HCT116 (cell line): ENCODE measurements around the gene RGS4. TPM values are rescaled to one million over a fixed set of nuclear protein-coding genes. Genes with fewer than 3 reads are reported as not detected.

Experiments
- ATAC-seq: fragments of 200-7000 bp; cut with Tn5 transposase; 2 replicates; pipeline ENCODE4 v1.9.1; 2020; ENCODE audit warnings: mild to moderate bottlenecking, moderate library complexity
- BruUV-seq: library from RNA; stranded (reverse); fragments of 400-500 nt; replicated peaks from 2 replicates; lab custom pipeline; 2021; lab: Mats Ljungman, UMichigan
- CTCF ChIA-PET: fragments of 300-600 bp; sonication (Branson Sonifier 250); formaldehyde crosslinking; loops from one replicate; lab custom pipeline; 2021; ENCODE audit warnings: antibody characterized with exemption; lab: Charles Lee
- POLR2A ChIA-PET: fragments of 300-600, 350-600 bp; sonication (Branson Sonifier 250); formaldehyde crosslinking; loops from one replicate; lab custom pipeline; 2021; ENCODE audit warnings: antibody characterized with exemption; lab: Charles Lee
- RAD21 ChIA-PET, 2 experiments: fragments of 300-600 bp; sonication (Branson Sonifier 250); formaldehyde crosslinking; loops; one replicate each; lab custom pipeline; 2023; ENCODE audit warnings: low total read pairs in 2 of 2; ENCODE audit not compliant: uncharacterized antibody in 2 of 2, unreplicated experiment in 2 of 2, low non-redundant PET in 1 of 2; lab: Charles Lee
- DNase-seq: peaks from one replicate; pipeline ENCODE4 v3.0.0-alpha.2; 2010; ENCODE audit warnings: low read depth, low spot score
- H2AFZ ChIP-seq: fragments of 200-600 bp; shearing (Covaris generic), sonication (generic); 2 replicates; pipeline ENCODE4 v1.6.1; 2017; ENCODE audit warnings: low read depth, mixed run types, mixed read lengths, antibody characterized with exemption, low read length; ENCODE audit not compliant: poor library complexity, severe bottlenecking
- H3K27ac ChIP-seq: 2 replicates; pipeline ENCODE4 v1.5.1; 2012; ENCODE audit warnings: low read depth, low read length
- H3K27me3 ChIP-seq: fragments of 200-600 bp; sonication (generic); 2 replicates; pipeline ENCODE4 v1.6.1; 2016; ENCODE audit warnings: mixed run types, low read length, mixed read lengths; ENCODE audit not compliant: insufficient read depth
- H3K36me3 ChIP-seq, 2 experiments: fragments of 200-500 bp in 1 of 2; fragments of 200-600 bp in 1 of 2; sonication (Bioruptor generic) in 1 of 2; sonication (generic) in 1 of 2; 2 replicates each; pipeline versions ENCODE4 v1.5.1 to v1.6.1; 2014 to 2016; ENCODE audit warnings: low read length in 2 of 2, inconsistent platforms in 1 of 2, mixed read lengths in 1 of 2, mixed run types in 1 of 2; ENCODE audit not compliant: insufficient read depth in 2 of 2, control insufficient read depth in 1 of 2
- H3K4me1 ChIP-seq, 2 experiments: fragments of 200-600 bp in 1 of 2; sonication (generic) in 1 of 2; 2 replicates each; pipeline versions ENCODE4 v1.5.1 to v1.6.1; 2012 to 2017; ENCODE audit warnings: low read length in 2 of 2, inconsistent platforms in 1 of 2, mild to moderate bottlenecking in 1 of 2, mixed read lengths in 1 of 2, mixed run types in 1 of 2, moderate library complexity in 1 of 2; ENCODE audit not compliant: insufficient read depth in 2 of 2, control insufficient read depth in 1 of 2
- H3K4me2 ChIP-seq: fragments of 200-600 bp; sonication (generic); 2 replicates; pipeline ENCODE4 v1.6.1; 2017; ENCODE audit warnings: mixed run types, low read length, mixed read lengths
- H3K4me3 ChIP-seq, 2 experiments: fragments of 200-600 bp in 1 of 2; sonication (generic) in 1 of 2; replicated peaks in 1 of 2; 2 replicates each; pipeline ENCODE4 v1.5.1; 2011 to 2016; ENCODE audit warnings: low read length in 2 of 2, control low read depth in 1 of 2, low read depth in 1 of 2, mild to moderate bottlenecking in 1 of 2, mixed read lengths in 1 of 2, mixed run types in 1 of 2
- H3K79me2 ChIP-seq: fragments of 200-600 bp; sonication (generic); 2 replicates; pipeline ENCODE4 v1.6.1; 2017; ENCODE audit warnings: mild to moderate bottlenecking, mixed run types, low read length, moderate library complexity, mixed read lengths; ENCODE audit not compliant: insufficient read depth
- H3K9ac ChIP-seq: fragments of 200-600 bp; sonication (generic); 2 replicates; pipeline ENCODE4 v1.6.1; 2016; ENCODE audit warnings: low read length, mixed read lengths
- H3K9me2 ChIP-seq: fragments of 200-600 bp; sonication (generic), shearing (Covaris generic); 2 replicates; pipeline ENCODE4 v1.6.1; 2017; ENCODE audit warnings: mixed run types, mild to moderate bottlenecking, moderate library complexity; ENCODE audit not compliant: insufficient read depth
- H3K9me3 ChIP-seq, 2 experiments: fragments of 200-500 bp in 1 of 2; fragments of 200-600 bp in 1 of 2; sonication (Bioruptor generic) in 1 of 2; sonication (generic) in 1 of 2; 2 replicates each; pipeline ENCODE4 v1.6.1; 2014 to 2017; ENCODE audit warnings: low read length in 2 of 2, mixed read lengths in 2 of 2, inconsistent platforms in 1 of 2, low read depth in 1 of 2, mild to moderate bottlenecking in 1 of 2, mixed run types in 1 of 2, moderate library complexity in 1 of 2; ENCODE audit not compliant: control insufficient read depth in 1 of 2, insufficient read depth in 1 of 2
- H4K20me1 ChIP-seq: fragments of 200-600 bp; sonication (generic), shearing (Covaris generic); 2 replicates; pipeline ENCODE4 v1.6.1; 2017; ENCODE audit warnings: mixed run types, mild to moderate bottlenecking, moderate library complexity; ENCODE audit not compliant: insufficient read depth
- EZH2 ChIP-seq: fragments of 200-600 bp; sonication (generic); IDR thresholded peaks from 2 replicates; pipeline ENCODE4 v1.6.1; 2017; ENCODE audit warnings: antibody characterized with exemption, mixed run types
- EZH2phosphoT487 ChIP-seq: fragments of 200-600 bp; IDR thresholded peaks from 2 replicates; pipeline ENCODE4 v1.6.1; 2018; ENCODE audit warnings: antibody characterized with exemption, borderline replicate concordance
- FOSL1 ChIP-seq: IDR thresholded peaks from 2 replicates; pipeline ENCODE4 v1.6.1; 2012; ENCODE audit warnings: low read depth
- POLR2A ChIP-seq: IDR thresholded peaks from 2 replicates; pipeline ENCODE4 v1.7.0; 2011; ENCODE audit warnings: borderline replicate concordance; ENCODE audit not compliant: insufficient read depth, insufficient read length; ENCODE audit errors: extremely low read depth
- POLR2AphosphoS5 ChIP-seq: IDR thresholded peaks from 2 replicates; pipeline ENCODE4 v1.6.1; 2011; ENCODE audit warnings: mild to moderate bottlenecking, low read depth, low read length, moderate library complexity
- SIN3A ChIP-seq: IDR thresholded peaks from 2 replicates; pipeline ENCODE4 v1.6.1; 2012; ENCODE audit warnings: low read depth
- SP1 ChIP-seq: IDR thresholded peaks from 2 replicates; pipeline ENCODE4 v1.6.1; 2012; ENCODE audit warnings: low read depth
- SRF ChIP-seq: IDR thresholded peaks from 2 replicates; pipeline ENCODE4 v1.6.1; 2012; ENCODE audit warnings: low read depth
- TCF7L2 ChIP-seq: IDR thresholded peaks from 2 replicates; pipeline ENCODE4 v1.7.0; 2011; ENCODE audit warnings: borderline replicate concordance, inconsistent platforms; ENCODE audit not compliant: insufficient read depth, insufficient read length; ENCODE audit errors: extremely low read depth
- ZFX ChIP-seq: fragments of 450-650 bp; IDR thresholded peaks from 2 replicates; pipeline ENCODE4 v1.6.1; 2017
- intact Hi-C: fragments of 100-400 bp; cut with micrococcal nuclease; formaldehyde crosslinking; loops from 2 replicates; pipeline ENCODE4 v1.10.0; 2022
- total RNA-seq: library from RNA; stranded (reverse); gene quantifications from one replicate; pipeline ENCODE4 v1.2.1, GENCODE V29; 2021; ENCODE audit not compliant: unreplicated experiment
- TF ChIP-seq, protein P1 (sequence below): IDR thresholded peaks from 2 replicates; pipeline ENCODE4 v1.6.1; 2012
- TF ChIP-seq, protein P2 (sequence below): IDR thresholded peaks from 2 replicates; pipeline ENCODE4 v1.6.1; 2012
- TF ChIP-seq, protein P3 (sequence below): IDR thresholded peaks from 2 replicates; pipeline ENCODE4 v1.6.1; 2012; ENCODE audit warnings: low read depth
- TF ChIP-seq, protein P4 (sequence below), 3 experiments: fragments of 200-600 bp in 1 of 3; sonication (generic) in 1 of 3; IDR thresholded peaks in 2 of 3; conservative IDR thresholded peaks in 1 of 3; 2 replicates each; pipeline ENCODE4 v1.5.1; 2012 to 2017; ENCODE audit warnings: low read depth in 2 of 3, low read length in 2 of 3, antibody characterized with exemption in 1 of 3, borderline replicate concordance in 1 of 3, control low read depth in 1 of 3, mild to moderate bottlenecking in 1 of 3, mixed read lengths in 1 of 3, mixed run types in 1 of 3, moderate library complexity in 1 of 3; ENCODE audit not compliant: insufficient read depth in 1 of 3

The RGS4 gene
- total RNA-seq, 1 experiment from 2014 or later = not detected

DNA sequence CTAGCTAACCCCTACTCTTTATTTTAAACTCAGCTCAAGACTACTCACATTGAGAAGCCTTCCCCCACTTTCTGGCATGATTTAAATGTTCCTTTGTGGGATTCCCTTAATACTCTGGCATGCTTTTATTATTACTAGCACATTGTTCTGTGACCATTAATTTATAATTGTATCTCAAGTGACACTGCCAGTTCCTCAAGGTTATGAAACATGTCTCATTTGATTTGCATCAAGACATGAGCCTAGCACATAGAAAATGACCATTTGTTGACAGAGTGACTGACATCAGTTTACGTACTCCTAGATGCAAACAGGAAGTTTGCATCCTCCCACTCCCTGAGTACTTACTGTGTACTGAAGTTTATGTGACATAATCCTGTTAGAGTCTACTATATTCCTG, 15.2 kb downstream of the RGS4 start:
- Histone ChIP-seq H3K27me3 (no peaks in the 10 kb centered on the region), H3K9ac (no peak overlapping the region), H3K79me2 (no peaks in the 10 kb centered on the region), H4K20me1 (no peaks in the 10 kb centered on the region), H2AFZ (no peak overlapping the region), H3K9me2 (no peaks in the 10 kb centered on the region), H3K36me3 (no peaks in the 10 kb centered on the region), H3K4me2 (no peak overlapping the region), H3K4me1 (peaks cover 0 to 6% of the 10 kb centered on the region in 2 experiments; a peak in 1 of 4 replicates), H3K27ac (no peak overlapping the region), H3K9me3 (no peaks in the 10 kb centered on the region), H3K4me3 (no peak overlapping the region)
- RAD21 ChIA-PET = no interaction called here
- TF ChIP-seq, protein P1, sequence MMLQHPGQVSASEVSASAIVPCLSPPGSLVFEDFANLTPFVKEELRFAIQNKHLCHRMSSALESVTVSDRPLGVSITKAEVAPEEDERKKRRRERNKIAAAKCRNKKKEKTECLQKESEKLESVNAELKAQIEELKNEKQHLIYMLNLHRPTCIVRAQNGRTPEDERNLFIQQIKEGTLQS = no peak
- TF ChIP-seq ZFX = no peak
- TF ChIP-seq SP1 = no peak
- TF ChIP-seq POLR2AphosphoS5 = no peak
- TF ChIP-seq EZH2 = no peak
- TF ChIP-seq, protein P2, sequence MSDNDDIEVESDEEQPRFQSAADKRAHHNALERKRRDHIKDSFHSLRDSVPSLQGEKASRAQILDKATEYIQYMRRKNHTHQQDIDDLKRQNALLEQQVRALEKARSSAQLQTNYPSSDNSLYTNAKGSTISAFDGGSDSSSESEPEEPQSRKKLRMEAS = no peak
- no peak for TF ChIP-seq EZH2phosphoT487
- TF ChIP-seq, protein P3, sequence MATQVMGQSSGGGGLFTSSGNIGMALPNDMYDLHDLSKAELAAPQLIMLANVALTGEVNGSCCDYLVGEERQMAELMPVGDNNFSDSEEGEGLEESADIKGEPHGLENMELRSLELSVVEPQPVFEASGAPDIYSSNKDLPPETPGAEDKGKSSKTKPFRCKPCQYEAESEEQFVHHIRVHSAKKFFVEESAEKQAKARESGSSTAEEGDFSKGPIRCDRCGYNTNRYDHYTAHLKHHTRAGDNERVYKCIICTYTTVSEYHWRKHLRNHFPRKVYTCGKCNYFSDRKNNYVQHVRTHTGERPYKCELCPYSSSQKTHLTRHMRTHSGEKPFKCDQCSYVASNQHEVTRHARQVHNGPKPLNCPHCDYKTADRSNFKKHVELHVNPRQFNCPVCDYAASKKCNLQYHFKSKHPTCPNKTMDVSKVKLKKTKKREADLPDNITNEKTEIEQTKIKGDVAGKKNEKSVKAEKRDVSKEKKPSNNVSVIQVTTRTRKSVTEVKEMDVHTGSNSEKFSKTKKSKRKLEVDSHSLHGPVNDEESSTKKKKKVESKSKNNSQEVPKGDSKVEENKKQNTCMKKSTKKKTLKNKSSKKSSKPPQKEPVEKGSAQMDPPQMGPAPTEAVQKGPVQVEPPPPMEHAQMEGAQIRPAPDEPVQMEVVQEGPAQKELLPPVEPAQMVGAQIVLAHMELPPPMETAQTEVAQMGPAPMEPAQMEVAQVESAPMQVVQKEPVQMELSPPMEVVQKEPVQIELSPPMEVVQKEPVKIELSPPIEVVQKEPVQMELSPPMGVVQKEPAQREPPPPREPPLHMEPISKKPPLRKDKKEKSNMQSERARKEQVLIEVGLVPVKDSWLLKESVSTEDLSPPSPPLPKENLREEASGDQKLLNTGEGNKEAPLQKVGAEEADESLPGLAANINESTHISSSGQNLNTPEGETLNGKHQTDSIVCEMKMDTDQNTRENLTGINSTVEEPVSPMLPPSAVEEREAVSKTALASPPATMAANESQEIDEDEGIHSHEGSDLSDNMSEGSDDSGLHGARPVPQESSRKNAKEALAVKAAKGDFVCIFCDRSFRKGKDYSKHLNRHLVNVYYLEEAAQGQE = no peak
- no peak for TF ChIP-seq TCF7L2
- TF ChIP-seq SIN3A = no peak
- no peak for TF ChIP-seq FOSL1
- no peak for TF ChIP-seq SRF
- TF ChIP-seq, protein P4, sequence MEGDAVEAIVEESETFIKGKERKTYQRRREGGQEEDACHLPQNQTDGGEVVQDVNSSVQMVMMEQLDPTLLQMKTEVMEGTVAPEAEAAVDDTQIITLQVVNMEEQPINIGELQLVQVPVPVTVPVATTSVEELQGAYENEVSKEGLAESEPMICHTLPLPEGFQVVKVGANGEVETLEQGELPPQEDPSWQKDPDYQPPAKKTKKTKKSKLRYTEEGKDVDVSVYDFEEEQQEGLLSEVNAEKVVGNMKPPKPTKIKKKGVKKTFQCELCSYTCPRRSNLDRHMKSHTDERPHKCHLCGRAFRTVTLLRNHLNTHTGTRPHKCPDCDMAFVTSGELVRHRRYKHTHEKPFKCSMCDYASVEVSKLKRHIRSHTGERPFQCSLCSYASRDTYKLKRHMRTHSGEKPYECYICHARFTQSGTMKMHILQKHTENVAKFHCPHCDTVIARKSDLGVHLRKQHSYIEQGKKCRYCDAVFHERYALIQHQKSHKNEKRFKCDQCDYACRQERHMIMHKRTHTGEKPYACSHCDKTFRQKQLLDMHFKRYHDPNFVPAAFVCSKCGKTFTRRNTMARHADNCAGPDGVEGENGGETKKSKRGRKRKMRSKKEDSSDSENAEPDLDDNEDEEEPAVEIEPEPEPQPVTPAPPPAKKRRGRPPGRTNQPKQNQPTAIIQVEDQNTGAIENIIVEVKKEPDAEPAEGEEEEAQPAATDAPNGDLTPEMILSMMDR (IDR thresholded peaks at IDR 0.05 in 2 of 3, conservative IDR thresholded peaks at IDR 0.05 in 1 of 3; ENCODE audit: borderline replicate concordance in 1 of 3, insufficient read depth in 1 of 3, low read depth in 2 of 3, low read length in 2 of 3) = no peak
- no peak for TF ChIP-seq POLR2A
- ATAC-seq (no peak), DNase-seq (no peak)
- no TSS peak for BruUV-seq
- CTCF ChIA-PET = no interaction called here
- intact Hi-C loops = no loop called here
- POLR2A ChIA-PET = no interaction called here
